ENCODE results near the gene FLT1. TPM values are rescaled to one million over a fixed set of nuclear protein-coding genes. Genes with fewer than 3 reads are reported as not detected.

The FLT1 gene
- total RNA-seq, 1 experiment from 2014 or later, result not detected

GRCh38 chr13:28459911-28460310 lies 35.0 kb downstream of the FLT1 start:
- Histone ChIP-seq H3K4me3 (no peak overlapping the region), H4K20me1 (ENCODE audit: insufficient read depth) (no peaks in the 10 kb centered on the region), H3K27ac (no peak overlapping the region), H3K79me2 (ENCODE audit: low read depth) (no peaks in the 10 kb centered on the region), H3F3A (ENCODE audit: insufficient read depth, low read depth) (no peaks in the 10 kb centered on the region), H3K36me3 (ENCODE audit: low read depth) (no peaks in the 10 kb centered on the region), H2AFZ (no peak overlapping the region), H3K9me2 (ENCODE audit: insufficient read depth) (no peaks in the 10 kb centered on the region), H3K4me2 (no peak overlapping the region), H3K27me3 (ENCODE audit: insufficient read depth, low read depth) (peaks cover 71% of the 10 kb centered on the region), H3K9me3 (ENCODE audit: insufficient read depth, low read depth) (peaks cover 5% of the 10 kb centered on the region; the same call in 1 of the 2 replicates), H3K4me1 (replicated peaks; ENCODE audit: insufficient read depth) (no peaks in the 10 kb centered on the region)
- CTCF ChIA-PET, result no interaction called here
- TF ChIP-seq EZH2 (IDR thresholded peaks at IDR 0.05; ENCODE audit: low read depth) (no peak), CTCF (conservative IDR thresholded peaks at IDR 0.05) (no peak)
- DNase-seq, result no peak
- intact Hi-C loops (cut with micrococcal nuclease; ENCODE audit: unreplicated experiment), result no loop called here
- no TSS peak for BruUV-seq (replicated peaks)
- POLR2A ChIA-PET (ENCODE audit: unreplicated experiment), result no interaction called here

GRCh38 chr13:28458608-28459007 lies 36.3 kb downstream of the FLT1 start:
- H3K4me2 ChIP-seq, result no peak overlapping the region
- CTCF ChIA-PET, result no interaction called here
- no peaks in the 10 kb centered on the region for H4K20me1 ChIP-seq (ENCODE audit: insufficient read depth)
- H3K79me2 ChIP-seq (ENCODE audit: low read depth), result no peaks in the 10 kb centered on the region
- no peak overlapping the region for H3K4me3 ChIP-seq
- no TSS peak for BruUV-seq (replicated peaks)
- TF ChIP-seq CTCF (conservative IDR thresholded peaks at IDR 0.05), result no peak
- POLR2A ChIA-PET (ENCODE audit: unreplicated experiment), result no interaction called here
- H3F3A ChIP-seq (ENCODE audit: insufficient read depth, low read depth), result no peaks in the 10 kb centered on the region
- no peaks in the 10 kb centered on the region for H3K36me3 ChIP-seq (ENCODE audit: low read depth)
- H3K9me3 ChIP-seq (ENCODE audit: insufficient read depth, low read depth), result peaks cover 5% of the 10 kb centered on the region; the same call in 1 of the 2 replicates
- DNase-seq, result no peak
- H3K27me3 ChIP-seq (ENCODE audit: insufficient read depth, low read depth), result peaks cover 64% of the 10 kb centered on the region
- no peak overlapping the region for H3K27ac ChIP-seq
- intact Hi-C loops (cut with micrococcal nuclease; ENCODE audit: unreplicated experiment), result no loop called here
- no peak overlapping the region for H2AFZ ChIP-seq
- H3K4me1 ChIP-seq (replicated peaks; ENCODE audit: insufficient read depth), result no peaks in the 10 kb centered on the region
- H3K9me2 ChIP-seq (ENCODE audit: insufficient read depth), result no peaks in the 10 kb centered on the region

- no TSS peak for BruUV-seq (replicated peaks)
- Histone ChIP-seq H3K4me3 (no peak overlapping the region), H2AFZ (no peak overlapping the region), H3F3A (ENCODE audit: insufficient read depth, low read depth) (no peaks in the 10 kb centered on the region), H3K4me1 (replicated peaks; ENCODE audit: insufficient read depth) (no peaks in the 10 kb centered on the region), H3K27ac (no peak overlapping the region), H3K9me3 (ENCODE audit: insufficient read depth, low read depth) (no peaks in the 10 kb centered on the region), H3K27me3 (ENCODE audit: insufficient read depth, low read depth) (peaks cover 59% of the 10 kb centered on the region), H3K4me2 (no peak overlapping the region), H3K9me2 (ENCODE audit: insufficient read depth) (no peaks in the 10 kb centered on the region), H3K79me2 (ENCODE audit: low read depth) (no peaks in the 10 kb centered on the region), H4K20me1 (ENCODE audit: insufficient read depth) (no peaks in the 10 kb centered on the region), H3K36me3 (ENCODE audit: low read depth) (no peaks in the 10 kb centered on the region)
- POLR2A ChIA-PET (ENCODE audit: unreplicated experiment), result no interaction called here
- intact Hi-C loops (cut with micrococcal nuclease; ENCODE audit: unreplicated experiment), result no loop called here
- CTCF ChIA-PET, result no interaction called here
- DNase-seq, result no peak
- TF ChIP-seq EZH2 (IDR thresholded peaks at IDR 0.05; ENCODE audit: low read depth) (no peak), CTCF (conservative IDR thresholded peaks at IDR 0.05) (no peak)
These were observed 36.9 kb downstream of the FLT1 start for GRCh38 chr13:28458051-28458450.
